GM19467 (cell line): Measurements from ENCODE around the gene ST3GAL5.
"Not testable (repeated sequence)": the region's sequence is repeated elsewhere in the genome, so short reads cannot be mapped to it uniquely, and the experiment has no call there.

Experiments
- ATAC-seq: cut with Tn5 transposase; IDR thresholded peaks from one replicate; pipeline ENCODE4 v1.9.1; 2021; ENCODE audit warnings: mild to moderate bottlenecking, moderate library complexity; ENCODE audit not compliant: unreplicated experiment

ST3GAL5 gene

DNA sequence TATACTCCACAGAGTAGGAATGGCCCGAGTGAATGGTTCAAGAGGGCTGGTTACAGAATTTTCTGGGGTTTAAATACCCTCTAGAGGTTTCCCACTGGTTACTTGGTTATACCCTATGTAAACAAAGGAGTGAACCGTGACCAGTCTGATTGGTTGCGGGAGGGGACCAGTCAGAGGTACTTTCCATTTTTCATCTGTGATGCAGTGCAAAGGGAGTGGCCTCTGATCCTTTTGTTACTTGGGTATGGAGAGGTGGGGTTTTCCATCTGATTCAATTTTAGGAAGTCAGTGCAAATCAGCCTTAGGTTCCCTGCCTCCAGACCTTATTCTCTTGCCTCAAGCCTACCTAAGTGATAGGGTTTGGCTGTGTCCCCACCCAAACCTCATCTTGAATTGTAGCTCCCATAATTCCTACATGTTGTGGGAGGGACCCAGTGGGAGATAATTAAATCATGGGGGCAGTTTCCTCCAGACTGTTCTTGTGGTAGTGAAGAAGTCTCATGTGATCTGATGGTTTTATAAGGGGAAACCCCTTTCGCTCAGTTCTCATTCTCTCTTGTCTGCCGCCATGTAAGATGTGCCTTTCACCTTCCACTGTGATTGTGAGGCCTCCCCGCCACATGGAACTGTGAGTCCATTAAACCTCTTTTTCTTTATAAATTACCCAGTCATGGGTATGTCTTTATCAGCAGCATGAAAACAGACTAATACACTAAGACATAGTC, 5.9 kb upstream of the ST3GAL5 start:
- not testable (repeated sequence) for ATAC-seq

DNA sequence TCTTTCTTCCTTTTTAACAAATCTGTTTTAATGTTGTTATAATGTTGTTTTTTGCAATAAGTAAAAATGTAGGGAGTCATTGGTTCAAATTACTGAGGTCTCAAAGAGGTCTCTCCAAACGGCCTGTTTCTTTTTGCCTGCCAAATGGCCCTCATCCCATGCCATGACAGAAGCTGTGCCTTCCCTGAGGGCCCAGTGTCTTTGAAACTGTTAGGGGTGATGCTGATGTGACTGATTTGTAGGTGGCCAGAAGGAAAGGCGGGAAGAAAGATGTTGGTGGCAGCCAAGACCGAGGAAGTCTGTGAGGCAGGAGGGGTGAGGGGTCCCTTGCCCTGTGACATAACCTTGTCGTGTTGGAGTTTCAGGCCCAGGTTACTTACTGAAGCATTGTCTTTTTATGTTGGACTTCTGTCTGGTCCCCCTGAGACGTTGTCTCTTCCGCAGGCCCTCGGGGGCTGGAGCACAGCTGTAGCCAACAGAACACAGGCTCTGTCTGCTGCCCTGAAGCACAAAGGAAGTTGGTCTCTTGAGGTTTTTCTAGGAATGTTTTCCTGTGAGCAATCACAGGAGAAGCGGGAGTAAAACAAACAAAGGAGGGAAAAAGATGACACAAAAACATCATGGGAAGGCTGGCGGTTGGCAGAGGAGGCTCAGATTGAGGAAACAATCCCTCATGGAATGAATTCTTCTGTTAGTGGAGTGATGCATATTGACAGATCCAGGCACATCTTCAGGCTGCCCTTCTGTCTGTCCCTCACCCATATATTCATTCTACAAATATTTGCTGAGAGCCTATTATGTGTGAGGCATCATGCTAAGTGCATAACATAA, 4.9 kb upstream of the ST3GAL5 start:
- ATAC-seq = no peak

DNA sequence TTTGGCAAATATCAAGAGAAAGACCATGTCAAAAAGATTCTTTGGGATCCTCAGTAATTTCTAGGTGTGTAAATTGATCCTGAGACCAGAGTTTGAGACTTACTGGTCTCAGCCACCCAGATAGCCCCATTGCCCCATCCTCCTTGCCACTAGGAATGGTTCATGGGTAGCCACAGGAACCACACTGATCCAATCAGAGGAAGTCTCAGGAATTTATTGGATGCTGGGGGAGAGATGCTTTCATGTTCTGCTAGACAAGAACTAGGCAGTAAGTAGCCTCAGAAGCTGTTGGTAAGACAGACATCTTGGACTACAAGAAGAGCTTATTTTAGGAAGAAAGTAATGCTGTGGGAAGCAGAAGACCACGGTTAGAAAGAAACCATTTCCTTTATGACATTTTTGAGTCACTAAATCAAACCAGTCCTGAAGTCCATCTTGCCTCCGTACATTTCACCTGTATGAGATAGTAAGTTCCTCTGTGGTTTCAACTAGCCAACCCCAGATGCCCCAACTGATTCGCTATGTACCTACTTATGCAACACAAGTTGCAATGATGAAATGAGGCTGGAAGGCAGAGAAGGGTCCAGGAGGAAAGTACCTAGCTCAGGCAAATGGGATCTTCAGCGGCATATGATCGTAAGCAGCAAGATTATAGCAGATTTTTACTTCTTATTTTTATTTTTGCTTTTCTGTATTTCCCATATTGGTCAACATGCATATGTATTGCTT, 3.6 kb upstream of the ST3GAL5 start:
- no peak for ATAC-seq

DNA sequence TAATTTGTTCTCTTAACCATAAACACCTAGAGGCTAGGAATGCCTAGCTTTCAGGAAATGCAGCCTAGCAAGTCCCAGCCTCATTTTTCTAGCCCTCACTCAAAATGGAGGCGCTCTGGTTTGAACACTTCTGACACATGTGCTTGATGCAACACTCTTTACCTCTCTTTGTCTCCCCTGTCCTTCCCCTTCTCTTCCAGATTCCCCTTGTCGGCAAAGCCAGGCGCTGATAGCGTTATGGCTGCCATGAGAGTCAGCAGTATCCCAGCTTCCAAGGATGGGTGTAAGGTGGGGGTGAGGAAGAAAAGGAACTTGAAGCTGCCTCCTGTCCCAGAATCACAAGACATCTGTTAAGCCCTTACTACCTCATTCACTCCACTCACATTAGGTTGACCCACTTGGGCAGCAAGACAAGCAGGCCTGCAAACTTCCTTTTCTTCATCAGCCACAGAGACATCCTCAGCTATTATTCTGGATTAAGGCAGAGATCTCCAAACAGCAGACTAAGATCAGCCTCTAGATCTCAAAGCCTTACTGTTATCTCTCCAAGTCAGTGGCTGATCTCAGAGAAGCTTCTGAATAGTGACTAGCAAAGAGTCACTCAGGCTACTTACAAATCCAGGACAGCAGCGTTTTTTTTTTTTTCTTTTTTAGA, 1.9 kb upstream of the ST3GAL5 start:
- no peak for ATAC-seq

DNA sequence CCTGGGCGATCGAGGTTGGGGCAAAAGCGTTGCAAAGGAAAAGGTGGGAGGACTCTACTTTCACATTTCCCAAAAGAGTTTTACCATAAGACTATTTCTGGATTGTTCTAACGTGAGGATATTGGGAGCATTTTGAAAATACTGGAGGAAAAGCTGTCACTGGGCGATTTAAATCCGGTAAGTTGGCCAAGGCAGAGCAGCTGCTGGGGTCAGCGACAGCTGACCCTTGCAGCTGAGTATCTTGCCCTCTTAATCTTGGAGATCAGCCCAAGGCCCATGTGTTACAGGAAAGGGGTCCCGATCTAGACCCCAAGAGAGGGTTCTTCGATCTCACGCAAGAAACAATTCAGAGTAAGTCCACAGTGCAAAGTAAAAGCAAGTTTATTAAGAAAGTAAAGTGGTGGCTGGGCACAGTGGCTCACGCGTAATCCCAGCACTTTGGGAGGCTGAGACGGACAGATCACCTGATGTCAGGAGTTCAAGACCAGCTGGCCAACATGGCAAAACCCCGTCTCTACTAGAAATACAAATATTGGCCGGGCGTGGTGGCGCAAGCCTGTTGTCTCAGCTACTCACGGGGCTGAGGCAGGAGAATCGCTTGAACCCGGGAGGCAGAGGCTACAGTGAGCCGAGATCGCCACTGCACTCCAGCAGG, 964 bp upstream of the ST3GAL5 start:
- no peak for ATAC-seq

DNA sequence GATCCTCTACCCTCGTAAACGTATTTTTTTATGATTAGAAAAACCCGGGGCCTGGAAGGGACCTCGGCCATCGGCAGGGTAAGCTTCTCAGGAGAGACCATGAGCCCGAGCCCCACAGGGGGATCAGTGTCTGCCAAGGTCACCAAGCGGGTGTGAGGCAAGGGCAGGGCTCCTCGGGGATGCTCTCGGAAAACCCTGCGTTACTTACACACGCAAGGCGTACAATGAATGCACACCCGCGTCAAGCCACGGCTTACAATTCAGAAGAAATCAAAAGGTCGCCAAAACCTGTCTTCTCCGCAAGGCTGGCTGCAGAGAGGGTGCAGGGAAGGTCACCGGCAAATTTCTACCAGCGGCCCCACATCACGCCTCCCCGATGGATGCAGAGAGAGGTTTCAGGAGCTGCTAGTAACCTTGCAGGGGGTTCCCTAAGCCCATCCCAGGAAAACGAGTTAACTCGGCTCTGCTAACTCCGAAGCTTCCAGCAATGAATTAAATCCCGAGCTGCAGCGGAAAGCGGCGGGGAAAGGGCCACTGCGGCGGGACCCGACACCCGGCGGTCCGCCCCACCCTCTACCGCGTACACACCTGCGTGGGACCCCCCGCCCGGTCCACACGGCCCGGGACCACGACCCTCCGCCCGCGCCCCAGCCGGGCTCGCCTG, 638 bp downstream of the ST3GAL5 start:
- ATAC-seq = no peak

DNA sequence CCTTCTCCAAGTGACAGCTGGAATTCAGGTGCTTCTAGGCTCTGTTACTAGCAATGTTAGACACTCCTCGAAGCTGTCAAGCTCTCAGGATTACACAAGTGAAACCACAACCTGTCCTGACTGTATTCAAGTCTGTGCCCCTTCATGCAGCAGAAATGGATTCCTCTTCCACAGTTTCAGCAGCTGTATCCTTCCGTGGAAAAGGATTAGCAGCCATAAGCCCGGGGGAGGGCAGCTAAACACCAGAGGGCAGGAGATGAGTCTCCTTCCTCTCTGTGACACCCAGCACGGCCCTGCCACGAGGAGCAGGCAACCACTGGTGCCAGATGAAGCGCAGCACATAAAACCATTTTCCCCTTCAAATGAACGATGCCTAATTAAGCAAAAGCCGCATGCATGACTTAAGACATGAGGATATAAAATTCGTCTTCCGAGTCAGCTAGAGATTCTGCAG, 1.2 kb downstream of the ST3GAL5 start:
- ATAC-seq = no peak

DNA sequence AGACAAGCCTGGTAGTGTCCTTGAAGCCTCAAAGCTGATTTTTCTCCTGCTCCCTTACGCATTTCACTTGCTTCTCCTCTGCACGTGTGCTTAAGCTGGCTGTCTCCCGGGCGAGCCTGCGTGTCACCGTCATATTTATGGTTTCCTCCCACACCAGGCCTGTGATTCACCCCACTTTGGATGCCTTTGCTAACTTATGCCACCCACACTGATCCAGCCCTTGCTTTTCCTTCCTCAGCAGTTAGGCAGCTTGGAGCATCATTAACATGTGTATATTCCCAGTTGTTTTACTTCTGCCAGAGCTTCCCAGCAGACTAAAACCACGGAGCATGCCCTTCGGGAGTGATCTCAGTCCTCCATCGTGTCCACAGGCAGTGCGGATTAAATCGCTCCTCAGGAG, 2.2 kb downstream of the ST3GAL5 start:
- no peak for ATAC-seq

DNA sequence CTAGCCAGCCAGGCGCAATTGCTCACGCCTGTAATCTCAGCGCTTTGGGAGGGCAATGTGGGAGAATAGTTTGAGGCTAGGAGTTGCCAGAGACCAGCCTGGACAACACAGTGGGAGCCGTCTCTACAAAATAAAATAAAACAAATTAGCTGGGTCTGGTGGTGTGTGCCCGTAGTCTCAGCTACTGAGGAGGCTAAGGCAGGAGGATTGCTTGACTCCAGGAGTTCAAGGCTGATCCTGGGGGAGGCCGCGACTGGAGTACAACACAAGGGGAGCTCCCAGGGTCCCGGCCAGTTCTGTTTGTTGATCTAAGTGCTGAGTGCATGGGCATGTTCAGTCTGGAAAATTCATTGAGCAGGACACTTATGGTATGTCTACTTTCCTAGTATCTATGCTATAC, 2.6 kb downstream of the ST3GAL5 start:
- ATAC-seq = no peak

DNA sequence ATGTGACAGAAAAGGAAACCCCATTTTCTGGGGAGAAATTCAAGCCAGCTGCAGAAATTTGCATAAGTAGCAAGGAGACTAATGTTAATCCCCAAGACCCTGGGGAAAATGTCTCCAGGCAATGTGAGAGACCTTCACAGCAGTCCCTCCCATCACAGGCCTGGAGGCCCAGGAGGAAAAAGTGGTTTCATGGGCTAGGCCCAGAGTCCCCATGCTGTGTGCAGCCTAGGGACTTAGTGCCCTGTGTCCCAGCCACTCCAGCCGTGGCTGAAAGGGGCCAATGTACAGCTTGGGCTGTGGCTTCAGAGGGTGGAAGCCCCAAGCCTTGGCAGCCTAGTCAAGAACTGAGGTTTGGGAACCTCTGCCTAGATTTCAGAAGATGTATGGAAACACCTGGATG, 7.0 kb downstream of the ST3GAL5 start:
- not testable (repeated sequence) for ATAC-seq

DNA sequence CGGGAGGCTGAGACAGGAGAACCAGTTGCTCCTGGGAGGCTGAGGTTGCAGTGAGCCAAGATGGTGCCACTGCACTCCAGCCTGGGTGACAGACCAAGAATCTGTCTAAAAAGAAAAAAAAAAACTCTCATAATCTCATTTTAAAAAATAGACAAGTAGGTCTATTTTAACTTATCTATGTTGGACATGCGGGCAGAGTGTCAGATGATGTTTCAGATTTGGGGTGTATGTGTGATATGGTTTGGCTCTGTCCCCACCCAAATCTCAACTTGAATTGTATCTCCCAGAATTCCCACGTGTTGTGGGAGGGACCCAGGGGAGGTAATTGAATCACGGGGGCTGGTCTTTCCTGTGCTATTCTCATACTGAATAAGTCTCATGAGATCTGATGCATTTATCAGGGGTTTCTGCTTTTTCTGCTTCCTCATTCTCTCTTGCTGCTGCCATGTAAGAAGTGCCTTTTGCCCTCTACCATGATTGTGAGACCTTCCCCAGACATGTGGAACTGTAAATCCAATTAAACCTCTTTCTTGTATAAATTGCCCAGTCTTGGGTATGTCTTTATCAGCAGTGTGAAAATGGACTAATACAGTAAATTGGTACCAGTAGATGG, 8.0 kb downstream of the ST3GAL5 start:
- not testable (repeated sequence) for ATAC-seq

DNA sequence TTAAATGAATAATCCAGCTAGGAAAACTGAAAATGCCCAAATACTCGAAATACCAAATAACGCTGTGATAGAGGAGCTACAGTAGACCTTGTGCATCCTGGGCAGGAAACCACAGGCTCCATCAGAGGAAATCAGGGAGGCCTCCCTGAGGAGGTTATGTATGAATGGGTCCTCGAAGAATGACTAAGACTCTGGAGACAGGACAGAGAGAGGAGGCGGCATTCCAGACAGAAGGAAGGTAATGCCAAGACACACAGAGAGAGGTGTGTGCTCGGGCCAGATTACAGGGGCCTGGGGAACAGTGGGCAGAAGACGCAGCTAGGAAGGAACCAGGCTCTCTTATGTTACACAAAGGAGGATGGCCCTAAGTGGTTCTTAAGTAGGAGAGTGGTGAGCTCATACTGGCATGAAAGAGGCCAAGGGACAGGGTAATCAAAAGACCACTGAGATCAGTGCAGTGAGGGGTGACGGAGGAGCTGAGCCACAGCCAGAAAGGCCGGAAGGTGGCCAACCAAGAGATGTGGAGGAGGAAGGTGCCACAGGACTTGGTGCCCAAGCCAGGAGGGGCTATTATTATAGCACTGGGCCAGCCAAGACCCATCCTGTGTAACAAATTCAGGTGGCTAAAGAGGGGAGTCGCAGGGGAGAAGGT, 9.9 kb downstream of the ST3GAL5 start:
- ATAC-seq = no peak

DNA sequence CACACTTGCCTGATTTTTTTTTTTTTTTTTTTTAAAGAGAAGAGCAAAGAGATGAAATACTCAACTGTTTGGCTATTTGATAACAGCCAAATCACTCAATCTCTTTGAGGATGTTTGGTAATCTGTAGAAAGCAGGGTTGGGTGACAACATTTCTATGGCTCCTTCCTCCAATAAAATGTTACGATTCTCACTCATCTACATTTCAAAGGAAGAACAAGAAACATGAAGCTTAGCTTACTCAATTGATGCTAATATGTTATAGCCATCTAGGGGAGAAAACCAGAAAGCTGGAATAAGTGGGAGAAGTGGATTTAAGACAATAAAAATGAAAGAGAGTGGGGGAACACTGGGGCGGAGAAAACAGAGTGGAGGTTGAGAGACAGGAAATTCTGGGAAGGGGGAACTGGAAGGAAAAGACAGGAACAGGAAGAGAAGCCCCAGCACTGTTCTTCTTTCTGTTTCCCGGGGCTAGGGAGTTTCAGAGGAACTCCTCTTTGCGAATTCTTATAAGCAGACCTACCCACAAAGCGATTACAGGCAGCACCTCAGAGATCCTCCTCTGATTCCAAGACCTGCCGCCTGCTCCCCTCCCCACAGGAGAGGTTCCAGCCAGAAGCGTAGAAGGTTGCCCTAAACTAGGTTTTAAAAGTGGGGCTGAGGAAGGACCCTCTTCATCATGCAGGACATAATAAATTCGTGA, 13.3 kb downstream of the ST3GAL5 start:
- ATAC-seq = no peak

DNA sequence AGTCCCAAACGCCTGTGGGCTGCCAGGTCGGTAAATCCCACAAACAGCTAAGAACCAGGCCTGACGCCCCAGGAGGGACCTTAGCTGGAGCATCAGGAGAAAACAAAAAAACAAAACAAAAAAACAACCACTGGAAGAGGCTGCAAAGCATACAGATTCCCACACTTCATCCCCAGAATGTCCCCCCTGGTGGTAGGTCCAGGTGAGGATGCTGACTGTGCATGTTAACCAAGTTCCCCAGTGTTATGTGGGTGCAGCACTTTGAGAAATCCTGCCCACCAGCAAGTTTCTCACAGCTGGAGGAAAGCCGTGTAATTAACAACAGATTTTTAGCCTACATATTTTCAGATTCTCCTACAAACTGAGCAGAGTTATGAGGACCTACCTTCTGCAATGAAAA, 15.1 kb downstream of the ST3GAL5 start:
- ATAC-seq = no peak

DNA sequence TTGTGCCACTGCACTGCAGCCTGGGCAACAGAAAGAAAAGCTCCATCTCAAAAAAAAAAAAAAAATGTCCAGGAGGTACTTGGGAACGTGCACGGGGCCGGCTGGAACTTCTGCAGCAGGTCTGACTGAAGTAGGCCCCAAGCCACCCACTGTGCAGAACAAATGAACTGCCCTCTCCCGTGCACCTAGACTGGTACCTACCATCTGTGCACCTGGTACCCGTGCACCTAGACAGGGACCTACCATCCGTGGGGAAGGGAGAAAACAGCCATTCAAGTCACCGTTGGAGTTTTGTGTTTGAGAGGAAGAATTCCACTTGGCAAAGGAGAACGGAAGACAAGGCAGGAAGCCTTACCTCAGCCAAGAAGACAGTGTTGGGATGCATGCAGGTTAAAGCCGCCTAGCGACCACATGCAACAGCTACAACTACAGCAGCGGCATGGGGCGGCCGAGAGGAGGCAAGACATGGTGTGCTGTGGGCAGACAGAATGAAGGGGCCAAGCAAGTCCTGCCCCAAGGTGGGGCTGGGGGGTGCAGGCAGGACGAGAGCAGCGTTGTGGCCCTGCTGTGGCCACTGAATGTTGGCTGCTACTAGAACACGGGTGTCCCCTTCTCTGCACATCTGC, 16.1 kb downstream of the ST3GAL5 start:
- ATAC-seq = no peak

DNA sequence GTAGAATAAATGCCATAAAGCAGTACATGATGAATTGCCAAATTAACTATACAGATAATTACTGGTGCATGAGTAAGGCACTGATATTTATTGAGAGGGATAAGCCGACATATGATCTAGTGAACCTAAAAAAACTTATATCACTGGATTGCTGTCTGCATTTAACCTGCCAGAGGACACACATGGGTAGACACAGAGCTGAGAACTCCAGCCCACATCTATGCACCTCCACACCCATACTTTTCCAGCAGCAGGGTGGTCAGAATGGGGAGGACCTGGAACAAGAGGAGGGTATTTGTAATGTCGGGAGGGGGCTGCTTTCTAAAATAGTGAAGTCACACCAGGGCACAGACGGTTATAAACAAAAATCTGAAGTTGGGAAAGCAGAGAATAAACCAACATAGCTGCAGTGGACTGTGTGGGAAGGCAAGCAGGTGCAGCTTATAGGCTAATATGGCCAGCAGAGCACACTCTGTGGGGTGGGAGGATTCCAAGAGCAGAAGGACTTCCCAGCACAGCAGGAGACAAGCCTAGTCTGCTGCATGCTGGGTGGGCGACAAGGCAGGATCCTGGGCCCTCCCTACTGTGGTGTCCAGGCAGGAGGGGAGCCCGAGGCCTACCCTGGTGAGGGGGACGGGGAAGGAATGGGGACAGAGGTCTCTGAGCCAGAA, 17.2 kb downstream of the ST3GAL5 start:
- ATAC-seq = no peak

DNA sequence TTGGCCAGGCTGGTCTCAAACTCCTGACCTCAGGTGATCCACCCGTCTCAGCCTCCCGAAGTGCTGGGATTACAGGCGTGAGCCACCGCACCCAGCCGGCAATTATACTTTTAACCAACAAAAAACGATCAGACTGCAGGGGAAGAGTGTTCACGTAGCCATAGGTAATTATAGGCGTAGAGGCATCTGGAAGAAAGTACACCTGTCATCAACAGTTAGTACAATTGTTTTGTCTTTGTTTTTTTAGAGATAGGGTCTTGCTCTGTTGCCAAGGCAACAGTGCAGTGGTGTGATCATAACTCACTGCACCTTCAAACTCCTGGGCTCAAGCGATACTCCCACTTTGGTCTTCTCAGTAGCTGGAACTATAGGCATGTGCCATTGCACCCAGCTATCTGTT, 20.0 kb downstream of the ST3GAL5 start:
- ATAC-seq = no peak
